Mucosa of descending colon (tissue), 3 donors: ENCODE measurements around the gene RGS7. TPM values are rescaled to one million over a fixed set of nuclear protein-coding genes. Genes with fewer than 3 reads are reported as not detected.

Experiments
- ATAC-seq: fragments of 200-7000 bp; cut with Tn5 transposase; one replicate; pipeline ENCODE4 v1.9.1; 2020; ENCODE audit warnings: mild to moderate bottlenecking, moderate library complexity
- DNase-seq, 3 donors: peaks; one replicate each; pipeline ENCODE4 v3.0.0-alpha.2; 2020
- H3K36me3 ChIP-seq: fragments of 200-600 bp; one replicate; pipeline ENCODE4 v1.8.0; 2021; ENCODE audit warnings: low read depth, mild to moderate bottlenecking
- H3K4me1 ChIP-seq: fragments of 200-600 bp; one replicate; pipeline ENCODE4 v1.8.0; 2021; ENCODE audit warnings: low read depth, mild to moderate bottlenecking
- H3K4me3 ChIP-seq: fragments of 200-600 bp; one replicate; pipeline ENCODE4 v1.8.0; 2021; ENCODE audit warnings: mild to moderate bottlenecking
- H3K9me3 ChIP-seq: fragments of 200-600 bp; one replicate; pipeline ENCODE4 v1.8.0; 2021; ENCODE audit warnings: mild to moderate bottlenecking
- CTCF ChIP-seq: fragments of 200-600 bp; IDR thresholded peaks from one replicate; pipeline ENCODE4 v1.8.0; 2022; ENCODE audit warnings: antibody characterized with exemption, mild to moderate bottlenecking
- intact Hi-C, 2 donors: fragments of 100-400 bp; cut with DNase I in 1 of 2; cut with micrococcal nuclease in 1 of 2; formaldehyde crosslinking; loops; one replicate each; pipeline versions ENCODE4 v1.11.0 to v1.11.1; 2022; cut with DNase I, micrococcal nuclease
- total RNA-seq, 3 donors: library from RNA; stranded (reverse); fragmentation: NEBNext Ultra II Directional in 2 of 3; extraction: Animal tissue kit (Norgen Biotek cat#: 25700) in 2 of 3; gene quantifications; one replicate each; pipeline versions ENCODE4 v1.2.1 to v1.2.4, GENCODE V29; 2021 to 2023
- donor health status: DM: no; HTN: no; CAD: no; lungs with moderate emphysema.
- donor health status: DM: no; HTN: no; CAD: no.
- donor health status: DM: no; HTN: yes; CAD: no.

The RGS7 gene
- total RNA-seq, 3 donors from 2014 or later = 0.51 TPM; not detected in 2

- H3K36me3 ChIP-seq = no peaks in the 10 kb centered on the region
- no peaks in the 10 kb centered on the region for H3K4me1 ChIP-seq
- H3K9me3 ChIP-seq = no peaks in the 10 kb centered on the region
- ATAC-seq = no peak
- no peak for TF ChIP-seq CTCF
- H3K4me3 ChIP-seq = no peak overlapping the region
- DNase-seq = no peak
- intact Hi-C loops = no loop called here
Observed at GRCh38 chr1:240829487-240829886, 527.5 kb downstream of the RGS7 start.

- Histone ChIP-seq H3K36me3 (no peaks in the 10 kb centered on the region), H3K9me3 (no peaks in the 10 kb centered on the region), H3K4me1 (no peaks in the 10 kb centered on the region), H3K4me3 (no peak overlapping the region)
- intact Hi-C loops = no loop called here
- DNase-seq (no peak), ATAC-seq (no peak)
- no peak for TF ChIP-seq CTCF
Observed at GRCh38 chr1:240827786-240828185, 529.2 kb downstream of the RGS7 start.

GRCh38 chr1:240824238-240824637, 532.8 kb downstream of the RGS7 start:
- H3K4me1 ChIP-seq = no peaks in the 10 kb centered on the region
- intact Hi-C loops = no loop called here
- TF ChIP-seq CTCF = no peak
- no peak overlapping the region for H3K4me3 ChIP-seq
- DNase-seq = no peak
- no peak for ATAC-seq
- H3K9me3 ChIP-seq = no peaks in the 10 kb centered on the region
- H3K36me3 ChIP-seq = no peaks in the 10 kb centered on the region

- no peak for TF ChIP-seq CTCF
- DNase-seq = no peak
- ATAC-seq = no peak
- Histone ChIP-seq H3K9me3 (no peaks in the 10 kb centered on the region), H3K36me3 (no peaks in the 10 kb centered on the region), H3K4me3 (no peak overlapping the region), H3K4me1 (no peaks in the 10 kb centered on the region)
- intact Hi-C loops = no loop called here
Observed at GRCh38 chr1:240823357-240823756, 533.6 kb downstream of the RGS7 start.

GRCh38 chr1:240821925-240822324, 535.1 kb downstream of the RGS7 start:
- Histone ChIP-seq H3K4me3 (no peak overlapping the region), H3K4me1 (no peaks in the 10 kb centered on the region), H3K36me3 (no peaks in the 10 kb centered on the region), H3K9me3 (no peaks in the 10 kb centered on the region)
- ATAC-seq = no peak
- no peak for TF ChIP-seq CTCF
- DNase-seq = no peak
- intact Hi-C loops = no loop called here

GRCh38 chr1:240820816-240821215, 536.2 kb downstream of the RGS7 start:
- DNase-seq = no peak
- no peak overlapping the region for H3K4me3 ChIP-seq
- intact Hi-C loops = no loop called here
- no peaks in the 10 kb centered on the region for H3K36me3 ChIP-seq
- TF ChIP-seq CTCF = no peak
- no peak for ATAC-seq
- no peaks in the 10 kb centered on the region for H3K4me1 ChIP-seq
- no peaks in the 10 kb centered on the region for H3K9me3 ChIP-seq
